Subcutaneous adipose tissue (tissue), 4 donors: ENCODE data around the gene FBXL22. TPM values are rescaled to one million over a fixed set of nuclear protein-coding genes. Genes with fewer than 3 reads are reported as not detected.

Experiments used
- CTCF ChIP-seq: fragments of 450-650 bp; IDR thresholded peaks from one replicate; pipeline ENCODE4 v1.5.1; 2016; ENCODE audit warnings: low read depth, mild to moderate bottlenecking, control low read depth, antibody characterized with exemption, moderate library complexity
- total RNA-seq, 4 donors: library from RNA; depleted of rRNA; stranded (reverse); fragments of >200 nt; gene quantifications; one replicate each; pipeline ENCODE4 v1.1.0, GENCODE V29; 2016

The FBXL22 gene
- total RNA-seq, result 1 to 10 TPM in 1 of 4 donors, under 1 TPM in 1, not detected in 2; 0.22 to 1.7 TPM

- TF ChIP-seq CTCF, result no peak
These were observed at the start of gene FBXL22 for GRCh38 chr15:63597038-63597790. TSS of gene FBXL22 (plus strand) at chr15:63597387. CDS start at chr15:63597393, 6 bp downstream.

DNA sequence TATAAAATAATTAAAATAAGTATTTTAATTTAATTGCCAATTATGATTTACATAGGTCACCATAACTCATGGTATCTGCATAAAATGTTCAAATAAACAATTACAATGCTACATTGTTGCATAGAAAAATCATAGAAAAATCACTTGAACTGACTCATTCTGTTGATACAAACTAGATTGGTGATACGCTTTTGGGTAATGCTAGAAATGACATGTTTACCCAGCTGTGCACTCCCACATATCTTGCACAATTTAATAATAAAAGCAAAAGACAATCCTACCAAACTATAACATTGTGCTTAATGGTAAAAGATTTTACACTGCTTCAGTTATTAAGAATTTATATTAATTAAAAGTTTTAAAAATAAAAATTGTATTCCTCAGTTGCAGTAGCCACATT lies 45.8 kb upstream of the FBXL22 start:
- TF ChIP-seq CTCF, result no peak

- no peak for TF ChIP-seq CTCF
These were observed 43.8 kb upstream of the FBXL22 start for GRCh38 chr15:63553388-63553791.

- no peak for TF ChIP-seq CTCF
These were observed 42.8 kb upstream of the FBXL22 start for GRCh38 chr15:63554337-63554927.

DNA sequence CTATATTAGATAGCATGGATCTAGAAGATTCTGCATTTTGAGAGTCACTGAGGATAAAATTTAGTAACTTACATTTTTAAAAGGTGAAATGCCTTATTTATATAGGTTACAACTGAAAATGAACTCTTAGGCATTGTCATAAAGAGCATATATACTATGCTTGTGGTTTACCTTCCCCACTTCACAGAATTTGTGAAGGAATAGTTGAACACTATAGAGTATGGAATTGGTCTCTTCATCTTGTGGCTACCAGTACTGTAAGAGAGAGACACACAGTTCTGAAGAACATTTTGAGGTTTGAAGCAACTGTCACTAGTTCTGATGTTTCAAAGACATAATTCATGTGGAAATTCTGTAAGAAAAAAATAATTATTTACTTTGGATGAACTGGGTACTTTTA lies 41.7 kb upstream of the FBXL22 start:
- no peak for TF ChIP-seq CTCF

- TF ChIP-seq CTCF, result no peak
These were observed 40.9 kb upstream of the FBXL22 start for GRCh38 chr15:63556246-63556645.

- TF ChIP-seq CTCF, result no peak
These were observed 40.5 kb upstream of the FBXL22 start for GRCh38 chr15:63556736-63557135.
